HL-60 (cell line): ENCODE data around the gene TBCD.

Experiments
- DNase-seq, 2 experiments: peaks; one replicate each; pipeline ENCODE4 v3.0.0-alpha.2; 2010 to 2020; ENCODE audit warnings: low read depth in 1 of 2, low spot score in 1 of 2
- H3K27ac ChIP-seq: fragments of 250-450 bp; sonication (Bioruptor Pico); replicated peaks from 2 replicates; pipeline ENCODE4 v1.5.1; 2020; ENCODE audit warnings: mild to moderate bottlenecking, moderate library complexity
- H3K27me3 ChIP-seq: fragments of 250-450 bp; sonication (Bioruptor Pico); 2 replicates; pipeline ENCODE4 v1.5.1; 2021; ENCODE audit warnings: mild to moderate bottlenecking, moderate library complexity; ENCODE audit not compliant: insufficient read depth, poor library complexity, severe bottlenecking
- H3K4me3 ChIP-seq: replicated peaks from 2 replicates; pipeline ENCODE4 v1.5.1; 2011; ENCODE audit warnings: mild to moderate bottlenecking, control low read depth, low read length; ENCODE audit not compliant: insufficient read depth
- GABPA ChIP-seq: IDR thresholded peaks from 2 replicates; pipeline ENCODE4 v1.6.1; 2012; ENCODE audit warnings: low read depth
- POLR2AphosphoS5 ChIP-seq: IDR thresholded peaks from 2 replicates; pipeline ENCODE4 v1.6.1; 2012; ENCODE audit warnings: low read depth
- SPI1 ChIP-seq: IDR thresholded peaks from 2 replicates; pipeline ENCODE4 v1.6.1; 2012; ENCODE audit warnings: low read depth, mild to moderate bottlenecking, borderline replicate concordance
- TF ChIP-seq, protein P1 (sequence below): IDR thresholded peaks from 2 replicates; pipeline ENCODE4 v1.6.1; 2012; ENCODE audit warnings: low read depth; ENCODE audit not compliant: insufficient replicate concordance
- TF ChIP-seq, protein P2 (sequence below): IDR thresholded peaks from one replicate; pipeline ENCODE4 v1.5.1; 2011; ENCODE audit warnings: low read length, control low read depth, inconsistent platforms; ENCODE audit not compliant: insufficient read depth

Gene TBCD

DNA sequence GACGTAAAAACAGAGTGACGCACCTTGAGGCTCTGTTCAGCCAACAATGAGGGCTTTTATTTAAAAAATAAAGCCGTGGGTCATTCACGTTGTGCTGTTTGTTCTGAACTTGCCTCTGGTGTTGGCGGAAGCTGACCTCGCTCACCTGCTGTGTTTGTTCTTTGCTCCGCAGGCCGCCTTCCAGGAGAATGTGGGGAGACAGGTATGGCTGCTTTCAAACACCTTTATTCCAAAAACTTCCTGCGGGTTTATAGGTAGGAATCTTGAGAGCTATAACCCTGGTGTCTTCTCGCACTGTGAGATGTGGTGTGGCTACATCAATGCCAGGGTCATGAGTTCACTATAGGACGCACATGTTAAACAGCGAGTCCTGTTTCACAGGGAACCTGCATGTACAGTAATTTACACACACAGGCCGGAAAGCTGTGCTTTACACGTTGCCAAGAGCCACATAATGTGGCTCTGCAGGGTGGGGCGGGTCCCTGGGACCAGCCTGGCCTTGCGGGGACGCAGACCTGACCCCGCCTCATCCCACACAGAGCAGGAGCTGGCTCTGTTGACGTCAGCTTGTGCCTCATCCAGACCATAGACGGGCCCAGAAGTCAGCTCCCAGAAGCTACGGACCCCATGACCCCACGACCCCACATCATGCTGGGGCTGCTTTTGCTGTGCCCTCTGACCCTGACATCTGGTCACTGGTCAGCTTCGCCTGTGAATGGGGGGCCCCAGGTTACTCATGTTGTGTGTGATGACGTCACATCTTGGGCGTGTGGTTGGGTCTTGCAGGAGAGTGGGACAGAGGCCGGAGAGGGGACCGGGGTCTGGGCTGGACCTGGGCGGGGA is 137.9 kb downstream of the TBCD start:
- H3K27me3 ChIP-seq = no peaks in the 10 kb centered on the region
- TF ChIP-seq, protein P1, sequence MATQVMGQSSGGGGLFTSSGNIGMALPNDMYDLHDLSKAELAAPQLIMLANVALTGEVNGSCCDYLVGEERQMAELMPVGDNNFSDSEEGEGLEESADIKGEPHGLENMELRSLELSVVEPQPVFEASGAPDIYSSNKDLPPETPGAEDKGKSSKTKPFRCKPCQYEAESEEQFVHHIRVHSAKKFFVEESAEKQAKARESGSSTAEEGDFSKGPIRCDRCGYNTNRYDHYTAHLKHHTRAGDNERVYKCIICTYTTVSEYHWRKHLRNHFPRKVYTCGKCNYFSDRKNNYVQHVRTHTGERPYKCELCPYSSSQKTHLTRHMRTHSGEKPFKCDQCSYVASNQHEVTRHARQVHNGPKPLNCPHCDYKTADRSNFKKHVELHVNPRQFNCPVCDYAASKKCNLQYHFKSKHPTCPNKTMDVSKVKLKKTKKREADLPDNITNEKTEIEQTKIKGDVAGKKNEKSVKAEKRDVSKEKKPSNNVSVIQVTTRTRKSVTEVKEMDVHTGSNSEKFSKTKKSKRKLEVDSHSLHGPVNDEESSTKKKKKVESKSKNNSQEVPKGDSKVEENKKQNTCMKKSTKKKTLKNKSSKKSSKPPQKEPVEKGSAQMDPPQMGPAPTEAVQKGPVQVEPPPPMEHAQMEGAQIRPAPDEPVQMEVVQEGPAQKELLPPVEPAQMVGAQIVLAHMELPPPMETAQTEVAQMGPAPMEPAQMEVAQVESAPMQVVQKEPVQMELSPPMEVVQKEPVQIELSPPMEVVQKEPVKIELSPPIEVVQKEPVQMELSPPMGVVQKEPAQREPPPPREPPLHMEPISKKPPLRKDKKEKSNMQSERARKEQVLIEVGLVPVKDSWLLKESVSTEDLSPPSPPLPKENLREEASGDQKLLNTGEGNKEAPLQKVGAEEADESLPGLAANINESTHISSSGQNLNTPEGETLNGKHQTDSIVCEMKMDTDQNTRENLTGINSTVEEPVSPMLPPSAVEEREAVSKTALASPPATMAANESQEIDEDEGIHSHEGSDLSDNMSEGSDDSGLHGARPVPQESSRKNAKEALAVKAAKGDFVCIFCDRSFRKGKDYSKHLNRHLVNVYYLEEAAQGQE = no peak
- no peak for TF ChIP-seq POLR2AphosphoS5
- H3K4me3 ChIP-seq = no peak overlapping the region
- no peak overlapping the region for H3K27ac ChIP-seq
- no peak for DNase-seq

DNA sequence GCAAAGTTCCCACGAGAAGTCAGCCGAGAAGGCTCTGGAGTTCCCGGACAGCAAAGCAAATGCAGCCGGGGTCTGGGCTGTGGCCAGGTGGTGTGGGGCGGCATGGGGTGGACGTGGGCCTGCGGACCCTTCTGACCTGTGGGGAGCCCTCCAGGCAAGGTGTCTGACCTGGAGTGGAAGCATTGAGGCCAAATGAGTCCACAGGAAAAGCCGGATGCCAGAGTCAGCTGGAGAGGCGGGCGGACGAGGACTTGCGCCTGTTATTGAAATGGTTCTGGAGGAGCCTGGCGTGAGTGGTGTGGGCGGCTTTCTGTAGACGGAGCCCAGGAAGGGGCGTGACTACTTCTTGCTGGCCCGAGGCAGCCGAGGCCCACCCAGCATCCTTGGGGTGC is 138.5 kb downstream of the TBCD start:
- Histone ChIP-seq H3K4me3 (no peak overlapping the region), H3K27me3 (no peaks in the 10 kb centered on the region), H3K27ac (no peak overlapping the region)
- no peak for DNase-seq
- TF ChIP-seq, protein P1 = no peak
- TF ChIP-seq POLR2AphosphoS5 (no peak), GABPA (no peak), SPI1 (no peak)
- TF ChIP-seq, protein P2, sequence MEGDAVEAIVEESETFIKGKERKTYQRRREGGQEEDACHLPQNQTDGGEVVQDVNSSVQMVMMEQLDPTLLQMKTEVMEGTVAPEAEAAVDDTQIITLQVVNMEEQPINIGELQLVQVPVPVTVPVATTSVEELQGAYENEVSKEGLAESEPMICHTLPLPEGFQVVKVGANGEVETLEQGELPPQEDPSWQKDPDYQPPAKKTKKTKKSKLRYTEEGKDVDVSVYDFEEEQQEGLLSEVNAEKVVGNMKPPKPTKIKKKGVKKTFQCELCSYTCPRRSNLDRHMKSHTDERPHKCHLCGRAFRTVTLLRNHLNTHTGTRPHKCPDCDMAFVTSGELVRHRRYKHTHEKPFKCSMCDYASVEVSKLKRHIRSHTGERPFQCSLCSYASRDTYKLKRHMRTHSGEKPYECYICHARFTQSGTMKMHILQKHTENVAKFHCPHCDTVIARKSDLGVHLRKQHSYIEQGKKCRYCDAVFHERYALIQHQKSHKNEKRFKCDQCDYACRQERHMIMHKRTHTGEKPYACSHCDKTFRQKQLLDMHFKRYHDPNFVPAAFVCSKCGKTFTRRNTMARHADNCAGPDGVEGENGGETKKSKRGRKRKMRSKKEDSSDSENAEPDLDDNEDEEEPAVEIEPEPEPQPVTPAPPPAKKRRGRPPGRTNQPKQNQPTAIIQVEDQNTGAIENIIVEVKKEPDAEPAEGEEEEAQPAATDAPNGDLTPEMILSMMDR = no peak

DNA sequence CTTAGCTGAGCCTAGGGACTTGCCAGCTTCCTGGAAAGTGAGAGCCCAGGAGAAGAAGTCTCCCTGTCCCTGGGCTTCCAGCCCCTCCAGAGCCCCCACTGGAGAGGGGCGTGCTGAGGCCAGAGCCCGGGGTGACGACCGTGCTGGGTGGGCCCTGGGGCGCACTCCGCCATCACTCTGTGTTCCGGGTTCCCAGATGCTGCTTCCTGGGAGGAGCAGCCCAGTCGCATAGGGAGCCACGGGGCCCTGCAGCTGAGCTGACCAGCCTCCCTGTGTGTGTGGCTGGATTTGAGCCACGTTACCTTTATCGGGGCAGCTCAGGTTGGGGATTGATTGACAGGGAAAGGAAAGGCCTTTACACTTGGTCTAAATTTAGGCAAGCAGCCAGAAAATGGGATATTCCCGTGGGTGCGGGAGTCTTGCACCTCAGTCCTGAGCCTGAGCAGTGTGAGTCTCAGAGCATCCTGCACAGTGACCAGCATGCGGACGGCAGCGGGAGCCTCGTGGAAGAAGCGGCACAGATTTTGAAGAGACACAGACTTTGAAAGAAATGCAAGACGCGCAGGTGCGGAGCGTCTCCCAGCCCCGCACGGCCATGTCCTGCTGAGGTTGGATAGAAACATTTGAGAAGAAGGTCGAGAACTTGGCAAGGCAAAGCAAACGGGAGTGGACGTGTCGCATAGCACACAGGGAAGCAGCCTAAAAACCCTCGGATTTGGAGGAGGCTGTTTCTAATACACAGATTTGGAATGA is 139.2 kb downstream of the TBCD start:
- DNase-seq = no peak
- no peak overlapping the region for H3K27ac ChIP-seq
- no peaks in the 10 kb centered on the region for H3K27me3 ChIP-seq
- H3K4me3 ChIP-seq = no peak overlapping the region
- TF ChIP-seq, protein P2 = no peak
- no peak for TF ChIP-seq GABPA
- TF ChIP-seq SPI1 = no peak
- TF ChIP-seq, protein P1 = no peak
- TF ChIP-seq POLR2AphosphoS5 = no peak
